ENCODE data around the gene MPND. TPM values are rescaled to one million over a fixed set of nuclear protein-coding genes. Genes with fewer than 3 reads are reported as not detected.

Gene MPND
- total RNA-seq, 1 experiment from 2014 or later = 37.0 TPM

- DNase-seq = no peak
- no peak overlapping the region for H2BK5ac ChIP-seq (ENCODE audit: insufficient read length, low read length)
- Mint-ChIP-seq H3K27me3 (ENCODE audit: low read depth) (no peaks in the 10 kb centered on the region; the same call in 1 of the 2 replicates), H3K4me1 (peaks cover 32 to 55% of the 10 kb centered on the region in 2 experiments), H3K4me3 (no peak overlapping the region; a peak in 1 of 5 replicates), H3K36me3 (ENCODE audit: insufficient read depth in 1 of 3, low read depth in 3 of 3) (peaks cover 3 to 14% (median 5%) of the 10 kb centered on the region in 3 experiments; a peak in 5 of 7 replicates), H3K27ac (no peak overlapping the region), H3K9me3 (no peaks in the 10 kb centered on the region)
- no peak overlapping the region for H3K4me2 ChIP-seq (ENCODE audit: insufficient read depth, insufficient read length, low read length)
- no peak overlapping the region for H2BK20ac ChIP-seq (ENCODE audit: low read depth, low read length, poor library complexity, severe bottlenecking)
- H3K4me1 ChIP-seq (ENCODE audit: insufficient read depth, low read length) = no peaks in the 10 kb centered on the region; the same call in 1 of the 2 replicates
- H2AK5ac ChIP-seq (ENCODE audit: insufficient read length, low read length) = no peak overlapping the region
- no peak overlapping the region for H3K18ac ChIP-seq (ENCODE audit: insufficient read length, low read depth, low read length)
- no peak overlapping the region for H3T11ph ChIP-seq (ENCODE audit: low read length)
- H3K27ac ChIP-seq (ENCODE audit: insufficient read length, low read depth, low read length) = no peak overlapping the region
- H3K9me3 ChIP-seq (ENCODE audit: control insufficient read depth, low read depth, low read length) = no peaks in the 10 kb centered on the region
- H2BK15ac ChIP-seq (ENCODE audit: low read depth, low read length) = no peak overlapping the region
- no peaks in the 10 kb centered on the region for H4K20me1 ChIP-seq (ENCODE audit: control insufficient read depth, insufficient read depth, insufficient read length)
- H3K23ac ChIP-seq (ENCODE audit: insufficient read length, low read depth, low read length) = no peak overlapping the region
- 0 out of 2 replicates have a peak overlapping the region, but pooled peaks have one; percentile 28 for H3K14ac ChIP-seq (ENCODE audit: insufficient read depth, low read length)
- H3K27me3 ChIP-seq (ENCODE audit: insufficient read depth, low read length) = no peaks in the 10 kb centered on the region
- TF ChIP-seq CTCF (conservative IDR thresholded peaks at IDR 0.05) = no peak
- no peak overlapping the region for H4K5ac ChIP-seq (ENCODE audit: insufficient read length, low read depth, low read length)
- WGBS (ENCODE audit: extremely low coverage, insufficient read length, low lambda C conversion rate) = no CpG with 5 or more reads among the region's 17 CpGs
- no peak overlapping the region for H2BK120ac ChIP-seq (ENCODE audit: low read depth, low read length, poor library complexity, severe bottlenecking)
- peaks cover 6% of the 10 kb centered on the region for H3K79me1 ChIP-seq (ENCODE audit: insufficient read depth, low read depth, low read length, poor library complexity, severe bottlenecking)
- H3K23me2 ChIP-seq (ENCODE audit: insufficient read length, low read depth, low read length, poor library complexity, severe bottlenecking) = no peaks in the 10 kb centered on the region
- H3K9ac ChIP-seq (ENCODE audit: extremely low read depth, insufficient read length, low read length) = no peak overlapping the region
- no peak overlapping the region for H2AFZ ChIP-seq (ENCODE audit: low read length)
- H3K56ac ChIP-seq (ENCODE audit: insufficient read length, low read depth, low read length) = no peak overlapping the region
- peak overlapping the region; percentile 49 for H4K91ac ChIP-seq (ENCODE audit: insufficient read length, low read depth, low read length)
- H2BK12ac ChIP-seq (ENCODE audit: insufficient read length, low read depth, low read length) = no peak overlapping the region
- peaks cover 15% of the 10 kb centered on the region; the same call in 1 of the 2 replicates for H3K79me2 ChIP-seq (ENCODE audit: insufficient read depth, low read length)
- H3K4ac ChIP-seq (ENCODE audit: low read depth, low read length) = no peak overlapping the region; the same call in 1 of the 2 replicates
- H4K8ac ChIP-seq (replicated peaks; ENCODE audit: insufficient read length, low read depth, low read length) = no peak overlapping the region
These were observed 46.2 kb downstream of the MPND start for GRCh38 chr19:4389511-4390016.

All from H9 (cell line).